ENCODE results near the gene OR52I1. TPM values are rescaled to one million over a fixed set of nuclear protein-coding genes. Genes with fewer than 3 reads are reported as not detected.

The OR52I1 gene
- total RNA-seq, 2 experiments from 2014 or later: not detected

GRCh38 chr11:4641501-4641900, 47.7 kb downstream of the OR52I1 start:
- Histone ChIP-seq H3K36me3 (ENCODE audit: insufficient read depth, low read length) (no peaks in the 10 kb centered on the region), H3K4me3 (ENCODE audit: low read depth, low read length, poor library complexity, severe bottlenecking) (no peak overlapping the region), H3K9me3 (ENCODE audit: low read length) (no peaks in the 10 kb centered on the region), H3K4me2 (ENCODE audit: low read length) (no peak overlapping the region), H3K9me2 (ENCODE audit: insufficient read depth, low read length) (no peaks in the 10 kb centered on the region), H2AFZ (ENCODE audit: low read length) (no peak overlapping the region), H3K79me2 (ENCODE audit: insufficient read depth, low read depth, low read length) (no peaks in the 10 kb centered on the region), H3K4me1 (ENCODE audit: insufficient read depth, low read length, poor library complexity, severe bottlenecking) (no peaks in the 10 kb centered on the region), H3K27ac (ENCODE audit: low read depth, low read length, poor library complexity, severe bottlenecking) (no peak overlapping the region), H4K20me1 (ENCODE audit: insufficient read depth, low read length) (no peaks in the 10 kb centered on the region)
- POLR2A ChIA-PET: no interaction called here
- no peak for TF ChIP-seq EZH2phosphoT487 (IDR thresholded peaks at IDR 0.05; ENCODE audit: borderline replicate concordance, low read depth, low read length)
- TF ChIP-seq, protein P1, sequence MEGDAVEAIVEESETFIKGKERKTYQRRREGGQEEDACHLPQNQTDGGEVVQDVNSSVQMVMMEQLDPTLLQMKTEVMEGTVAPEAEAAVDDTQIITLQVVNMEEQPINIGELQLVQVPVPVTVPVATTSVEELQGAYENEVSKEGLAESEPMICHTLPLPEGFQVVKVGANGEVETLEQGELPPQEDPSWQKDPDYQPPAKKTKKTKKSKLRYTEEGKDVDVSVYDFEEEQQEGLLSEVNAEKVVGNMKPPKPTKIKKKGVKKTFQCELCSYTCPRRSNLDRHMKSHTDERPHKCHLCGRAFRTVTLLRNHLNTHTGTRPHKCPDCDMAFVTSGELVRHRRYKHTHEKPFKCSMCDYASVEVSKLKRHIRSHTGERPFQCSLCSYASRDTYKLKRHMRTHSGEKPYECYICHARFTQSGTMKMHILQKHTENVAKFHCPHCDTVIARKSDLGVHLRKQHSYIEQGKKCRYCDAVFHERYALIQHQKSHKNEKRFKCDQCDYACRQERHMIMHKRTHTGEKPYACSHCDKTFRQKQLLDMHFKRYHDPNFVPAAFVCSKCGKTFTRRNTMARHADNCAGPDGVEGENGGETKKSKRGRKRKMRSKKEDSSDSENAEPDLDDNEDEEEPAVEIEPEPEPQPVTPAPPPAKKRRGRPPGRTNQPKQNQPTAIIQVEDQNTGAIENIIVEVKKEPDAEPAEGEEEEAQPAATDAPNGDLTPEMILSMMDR (conservative IDR thresholded peaks at IDR 0.05; ENCODE audit: low read length): no peak
- CTCF ChIA-PET (ENCODE audit: unreplicated experiment): no interaction called here
- DNase-seq (ENCODE audit: low spot score): no peak
- BruUV-seq (replicated peaks): no TSS peak
- intact Hi-C loops (cut with micrococcal nuclease; ENCODE audit: unreplicated experiment): no loop called here

DNA sequence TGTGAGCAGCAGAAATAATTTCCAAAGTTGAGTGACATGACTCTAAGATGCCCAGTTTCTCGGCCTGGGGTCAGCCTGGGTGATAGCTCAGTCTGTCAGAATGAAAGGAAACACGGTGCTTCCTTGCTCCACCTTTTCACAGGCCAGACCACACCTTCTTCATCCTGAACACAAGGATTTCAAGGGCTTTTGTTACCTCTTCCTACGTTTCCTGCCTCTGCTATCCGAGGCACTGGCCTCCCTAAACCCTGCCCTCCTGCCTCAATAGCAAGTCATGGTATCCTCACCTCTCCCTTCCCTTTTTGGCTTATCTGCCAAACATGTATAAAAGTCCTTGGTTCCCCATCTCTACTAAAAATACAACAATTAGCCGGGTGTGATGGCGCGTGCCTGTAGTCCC, 48.2 kb downstream of the OR52I1 start:
- H3K9me3 ChIP-seq (ENCODE audit: low read length): no peaks in the 10 kb centered on the region
- BruUV-seq (replicated peaks): no TSS peak
- H2AFZ ChIP-seq (ENCODE audit: low read length): no peak overlapping the region
- H3K36me3 ChIP-seq (ENCODE audit: insufficient read depth, low read length): no peaks in the 10 kb centered on the region
- H3K4me2 ChIP-seq (ENCODE audit: low read length): no peak overlapping the region
- POLR2A ChIA-PET: no interaction called here
- no peaks in the 10 kb centered on the region for H4K20me1 ChIP-seq (ENCODE audit: insufficient read depth, low read length)
- no peak overlapping the region for H3K27ac ChIP-seq (ENCODE audit: low read depth, low read length, poor library complexity, severe bottlenecking)
- H3K4me3 ChIP-seq (ENCODE audit: low read depth, low read length, poor library complexity, severe bottlenecking): no peak overlapping the region
- no peak for DNase-seq (ENCODE audit: low spot score)
- CTCF ChIA-PET (ENCODE audit: unreplicated experiment): no interaction called here
- H3K9me2 ChIP-seq (ENCODE audit: insufficient read depth, low read length): no peaks in the 10 kb centered on the region
- no peaks in the 10 kb centered on the region for H3K79me2 ChIP-seq (ENCODE audit: insufficient read depth, low read depth, low read length)
- intact Hi-C loops (cut with micrococcal nuclease; ENCODE audit: unreplicated experiment): no loop called here
- TF ChIP-seq EZH2phosphoT487 (IDR thresholded peaks at IDR 0.05; ENCODE audit: borderline replicate concordance, low read depth, low read length): no peak
- TF ChIP-seq, protein P1 (conservative IDR thresholded peaks at IDR 0.05; ENCODE audit: low read length): no peak
- no peaks in the 10 kb centered on the region for H3K4me1 ChIP-seq (ENCODE audit: insufficient read depth, low read length, poor library complexity, severe bottlenecking)

GRCh38 chr11:4643076-4643475, 49.2 kb downstream of the OR52I1 start:
- ChIA-PET POLR2A (no interaction called here), CTCF (ENCODE audit: unreplicated experiment) (no interaction called here)
- Histone ChIP-seq H3K4me2 (ENCODE audit: low read length) (no peak overlapping the region), H2AFZ (ENCODE audit: low read length) (no peak overlapping the region), H4K20me1 (ENCODE audit: insufficient read depth, low read length) (no peaks in the 10 kb centered on the region), H3K9me2 (ENCODE audit: insufficient read depth, low read length) (no peaks in the 10 kb centered on the region), H3K79me2 (ENCODE audit: insufficient read depth, low read depth, low read length) (no peaks in the 10 kb centered on the region), H3K4me1 (ENCODE audit: insufficient read depth, low read length, poor library complexity, severe bottlenecking) (no peaks in the 10 kb centered on the region), H3K4me3 (ENCODE audit: low read depth, low read length, poor library complexity, severe bottlenecking) (no peak overlapping the region), H3K36me3 (ENCODE audit: insufficient read depth, low read length) (no peaks in the 10 kb centered on the region), H3K27ac (ENCODE audit: low read depth, low read length, poor library complexity, severe bottlenecking) (no peak overlapping the region), H3K9me3 (ENCODE audit: low read length) (no peaks in the 10 kb centered on the region)
- no TSS peak for BruUV-seq (replicated peaks)
- intact Hi-C loops (cut with micrococcal nuclease; ENCODE audit: unreplicated experiment): no loop called here
- DNase-seq (ENCODE audit: low spot score): no peak
- TF ChIP-seq, protein P1 (conservative IDR thresholded peaks at IDR 0.05; ENCODE audit: low read length): no peak
- no peak for TF ChIP-seq EZH2phosphoT487 (IDR thresholded peaks at IDR 0.05; ENCODE audit: borderline replicate concordance, low read depth, low read length)

Data from OCI-LY7 (cell line).